ENCODE measurements around the gene ALK. TPM values are rescaled to one million over a fixed set of nuclear protein-coding genes. Genes with fewer than 3 reads are reported as not detected.

Gene ALK
- total RNA-seq, 1 donor from 2014 or later, result 0.14 TPM

DNA sequence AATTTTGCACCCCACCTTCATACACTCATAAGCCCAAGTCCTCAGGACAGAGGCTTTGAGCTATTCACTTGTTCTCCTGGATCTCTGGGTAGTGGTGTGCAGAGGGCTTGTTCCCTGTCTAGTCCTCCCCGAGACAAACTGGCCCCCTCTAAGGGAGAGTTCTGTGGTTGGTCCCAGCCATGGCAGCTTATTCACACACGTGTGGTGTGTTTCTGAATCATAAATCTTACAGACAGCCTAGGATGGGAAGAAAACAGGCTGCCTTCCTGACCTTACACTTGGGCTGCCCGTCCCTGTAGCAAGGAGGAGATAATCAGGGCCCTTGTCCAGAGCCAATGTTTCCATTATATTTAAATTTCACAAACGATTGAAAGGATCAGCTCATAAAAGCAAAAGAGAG lies 551.2 kb downstream of the ALK start:
- intact Hi-C loops (cut with micrococcal nuclease), result no loop called here
- H3K27ac ChIP-seq (replicated peaks), result no peak overlapping the region
- TF ChIP-seq, protein P1, sequence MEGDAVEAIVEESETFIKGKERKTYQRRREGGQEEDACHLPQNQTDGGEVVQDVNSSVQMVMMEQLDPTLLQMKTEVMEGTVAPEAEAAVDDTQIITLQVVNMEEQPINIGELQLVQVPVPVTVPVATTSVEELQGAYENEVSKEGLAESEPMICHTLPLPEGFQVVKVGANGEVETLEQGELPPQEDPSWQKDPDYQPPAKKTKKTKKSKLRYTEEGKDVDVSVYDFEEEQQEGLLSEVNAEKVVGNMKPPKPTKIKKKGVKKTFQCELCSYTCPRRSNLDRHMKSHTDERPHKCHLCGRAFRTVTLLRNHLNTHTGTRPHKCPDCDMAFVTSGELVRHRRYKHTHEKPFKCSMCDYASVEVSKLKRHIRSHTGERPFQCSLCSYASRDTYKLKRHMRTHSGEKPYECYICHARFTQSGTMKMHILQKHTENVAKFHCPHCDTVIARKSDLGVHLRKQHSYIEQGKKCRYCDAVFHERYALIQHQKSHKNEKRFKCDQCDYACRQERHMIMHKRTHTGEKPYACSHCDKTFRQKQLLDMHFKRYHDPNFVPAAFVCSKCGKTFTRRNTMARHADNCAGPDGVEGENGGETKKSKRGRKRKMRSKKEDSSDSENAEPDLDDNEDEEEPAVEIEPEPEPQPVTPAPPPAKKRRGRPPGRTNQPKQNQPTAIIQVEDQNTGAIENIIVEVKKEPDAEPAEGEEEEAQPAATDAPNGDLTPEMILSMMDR (IDR thresholded peaks at IDR 0.05; ENCODE audit: borderline replicate concordance), result no peak
- no peaks in the 10 kb centered on the region for H3K36me3 ChIP-seq
- no peaks in the 10 kb centered on the region for H3K9me3 ChIP-seq (replicated peaks)
- H3K4me1 ChIP-seq, result no peaks in the 10 kb centered on the region
- H3K4me3 ChIP-seq, result no peak overlapping the region
- no peak for DNase-seq
- peaks cover 47% of the 10 kb centered on the region for H3K27me3 ChIP-seq (ENCODE audit: low read depth)

DNA sequence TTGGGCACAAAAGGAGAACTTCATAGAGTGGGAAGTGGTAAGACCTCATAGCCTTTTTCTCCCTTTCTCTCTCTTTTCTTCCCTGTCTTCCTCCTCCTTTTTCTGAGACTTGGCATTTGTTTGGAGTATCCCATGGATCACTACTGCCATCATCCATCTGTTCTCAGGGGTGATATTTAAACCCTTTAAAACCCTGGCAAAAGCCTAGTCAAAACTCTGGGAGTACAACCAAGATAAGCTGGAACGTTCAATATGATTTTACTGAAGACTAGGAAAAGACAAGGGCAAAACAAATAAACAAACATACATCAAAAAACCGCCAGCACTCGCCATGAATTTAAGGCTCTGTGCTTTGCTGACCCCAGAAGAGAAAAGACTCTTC lies 552.7 kb downstream of the ALK start:
- no peak for DNase-seq
- H3K36me3 ChIP-seq, result no peaks in the 10 kb centered on the region
- TF ChIP-seq, protein P1 (IDR thresholded peaks at IDR 0.05; ENCODE audit: borderline replicate concordance), result no peak

DNA sequence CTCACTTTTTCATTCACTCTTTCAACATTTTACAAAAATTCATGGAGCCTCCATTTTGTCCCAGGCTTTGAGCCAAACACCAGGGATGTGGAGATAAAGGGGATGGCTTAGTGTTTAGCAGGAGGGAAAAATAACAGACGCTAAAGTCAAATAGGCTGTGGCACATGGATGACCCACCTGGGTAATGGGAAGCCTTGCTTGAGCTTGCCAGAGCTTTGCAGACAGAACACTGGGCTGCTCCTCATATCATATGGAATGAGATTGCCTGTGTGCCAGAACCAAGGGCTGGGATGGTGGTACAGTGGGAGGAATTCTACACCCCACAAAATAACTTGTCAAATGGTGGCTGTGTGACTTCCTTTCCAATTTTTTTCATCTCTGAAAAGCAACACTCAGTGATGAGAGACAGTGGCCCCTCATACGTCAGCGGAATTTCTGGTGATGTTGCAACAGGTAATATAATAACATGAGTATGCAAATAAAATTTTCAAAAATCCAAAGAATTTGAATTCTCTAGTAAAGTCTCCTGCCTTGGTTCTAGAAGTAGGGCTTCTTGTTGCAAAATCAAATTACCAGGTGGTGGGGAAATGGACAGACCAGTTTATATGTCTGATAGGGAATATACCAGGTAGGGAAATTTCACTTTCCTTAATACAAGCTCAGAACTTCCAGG lies 553.3 kb downstream of the ALK start:
- Histone ChIP-seq H3K27me3 (ENCODE audit: low read depth) (peaks cover 47% of the 10 kb centered on the region), H3K4me3 (no peak overlapping the region), H3K36me3 (no peaks in the 10 kb centered on the region), H3K4me1 (no peaks in the 10 kb centered on the region), H3K27ac (replicated peaks) (no peak overlapping the region), H3K9me3 (replicated peaks) (no peaks in the 10 kb centered on the region)
- TF ChIP-seq, protein P1 (IDR thresholded peaks at IDR 0.05; ENCODE audit: borderline replicate concordance), result no peak
- intact Hi-C loops (cut with micrococcal nuclease), result no loop called here
- no peak for DNase-seq

More for the DNA sequence above, 552.7 kb downstream of the ALK start:
- no peak overlapping the region for H3K4me3 ChIP-seq
- H3K27ac ChIP-seq (replicated peaks), result no peak overlapping the region
- peaks cover 47% of the 10 kb centered on the region for H3K27me3 ChIP-seq (ENCODE audit: low read depth)
- intact Hi-C loops (cut with micrococcal nuclease), result no loop called here
- no peaks in the 10 kb centered on the region for H3K4me1 ChIP-seq
- H3K9me3 ChIP-seq (replicated peaks), result no peaks in the 10 kb centered on the region

DNA sequence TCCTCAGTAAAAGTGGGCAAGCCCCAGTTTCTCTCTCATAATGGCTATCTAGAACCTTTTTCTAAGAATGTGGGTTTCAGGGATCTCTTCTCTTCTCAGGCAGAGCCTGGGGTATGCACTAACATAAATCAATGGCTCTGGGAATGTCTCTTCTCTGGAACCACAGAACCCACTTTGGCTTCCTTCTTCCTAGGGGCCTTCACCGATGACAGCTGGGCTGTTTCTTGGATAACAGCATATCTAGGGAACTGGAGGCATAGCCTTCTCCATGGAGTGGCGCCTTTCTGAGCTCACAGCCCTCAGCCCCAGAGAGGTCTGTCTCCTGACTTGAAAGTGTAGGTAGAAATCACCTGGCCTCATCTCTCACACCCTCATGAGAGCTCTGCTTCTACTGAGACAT lies 558.3 kb downstream of the ALK start:
- Histone ChIP-seq H3K36me3 (no peaks in the 10 kb centered on the region), H3K27me3 (ENCODE audit: low read depth) (peaks cover 30% of the 10 kb centered on the region), H3K27ac (replicated peaks) (no peak overlapping the region), H3K9me3 (replicated peaks) (no peaks in the 10 kb centered on the region), H3K4me3 (no peak overlapping the region), H3K4me1 (no peaks in the 10 kb centered on the region)
- no peak for DNase-seq
- TF ChIP-seq, protein P1 (IDR thresholded peaks at IDR 0.05; ENCODE audit: borderline replicate concordance), result no peak
- intact Hi-C loops (cut with micrococcal nuclease), result no loop called here

DNA sequence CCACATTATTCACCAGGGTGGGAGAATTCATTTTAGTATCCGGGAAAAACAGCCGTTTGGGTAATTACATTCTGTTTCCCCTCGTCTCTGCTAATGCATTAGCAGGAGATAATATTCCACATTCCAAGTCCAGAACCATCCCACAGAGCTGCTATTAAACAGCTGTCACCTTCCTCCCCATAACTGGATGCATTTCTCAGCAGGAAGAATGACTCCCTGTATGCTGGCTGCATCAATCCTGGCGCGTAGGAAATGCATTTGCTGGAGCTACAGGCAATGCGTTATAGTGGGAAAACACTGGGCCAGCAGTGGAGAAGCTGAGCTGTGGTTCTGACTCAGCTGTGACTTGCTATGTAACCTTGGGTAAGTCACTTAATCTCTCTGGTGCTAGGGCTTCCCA lies 560.2 kb downstream of the ALK start:
- DNase-seq, result no peak
- Histone ChIP-seq H3K4me3 (no peak overlapping the region), H3K36me3 (no peaks in the 10 kb centered on the region), H3K4me1 (no peaks in the 10 kb centered on the region), H3K27ac (replicated peaks) (no peak overlapping the region), H3K27me3 (ENCODE audit: low read depth) (peaks cover 35% of the 10 kb centered on the region), H3K9me3 (replicated peaks) (no peaks in the 10 kb centered on the region)
- intact Hi-C loops (cut with micrococcal nuclease), result no loop called here
- TF ChIP-seq, protein P1 (IDR thresholded peaks at IDR 0.05; ENCODE audit: borderline replicate concordance), result no peak

Data from left ventricle myocardium inferior (tissue), 1 donor.